ENCODE results near the gene SAMD5.

SAMD5 gene

DNA sequence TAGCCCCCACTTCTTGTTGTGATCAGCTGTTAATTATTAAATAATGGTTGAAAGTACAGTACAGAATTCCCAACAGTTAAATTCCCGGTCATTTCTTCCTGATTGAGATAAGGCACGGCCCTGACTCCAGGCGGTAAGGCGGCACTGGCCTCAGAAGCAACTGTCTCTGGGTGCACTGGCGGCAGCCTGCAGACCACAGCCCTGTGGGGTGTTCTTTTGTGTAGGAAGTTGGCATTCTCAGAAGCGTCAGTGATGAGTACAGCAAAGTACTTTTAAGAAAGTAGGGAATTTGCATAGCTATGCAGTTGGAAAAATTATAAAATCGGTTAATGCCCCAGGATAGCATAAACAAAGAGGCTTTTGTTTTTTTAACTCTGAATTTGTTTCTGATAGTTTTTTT is 50.5 kb downstream of the SAMD5 start:
- TF ChIP-seq, protein P1, sequence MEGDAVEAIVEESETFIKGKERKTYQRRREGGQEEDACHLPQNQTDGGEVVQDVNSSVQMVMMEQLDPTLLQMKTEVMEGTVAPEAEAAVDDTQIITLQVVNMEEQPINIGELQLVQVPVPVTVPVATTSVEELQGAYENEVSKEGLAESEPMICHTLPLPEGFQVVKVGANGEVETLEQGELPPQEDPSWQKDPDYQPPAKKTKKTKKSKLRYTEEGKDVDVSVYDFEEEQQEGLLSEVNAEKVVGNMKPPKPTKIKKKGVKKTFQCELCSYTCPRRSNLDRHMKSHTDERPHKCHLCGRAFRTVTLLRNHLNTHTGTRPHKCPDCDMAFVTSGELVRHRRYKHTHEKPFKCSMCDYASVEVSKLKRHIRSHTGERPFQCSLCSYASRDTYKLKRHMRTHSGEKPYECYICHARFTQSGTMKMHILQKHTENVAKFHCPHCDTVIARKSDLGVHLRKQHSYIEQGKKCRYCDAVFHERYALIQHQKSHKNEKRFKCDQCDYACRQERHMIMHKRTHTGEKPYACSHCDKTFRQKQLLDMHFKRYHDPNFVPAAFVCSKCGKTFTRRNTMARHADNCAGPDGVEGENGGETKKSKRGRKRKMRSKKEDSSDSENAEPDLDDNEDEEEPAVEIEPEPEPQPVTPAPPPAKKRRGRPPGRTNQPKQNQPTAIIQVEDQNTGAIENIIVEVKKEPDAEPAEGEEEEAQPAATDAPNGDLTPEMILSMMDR (IDR thresholded peaks at IDR 0.05; ENCODE audit: control extremely low read depth, extremely low read depth, low read depth, missing control alignments), result no peak
- POLR2A ChIA-PET, result no interaction called here
- DNase-seq (ENCODE audit: extremely low spot score), result no peak
- CTCF ChIA-PET, result interaction anchor here (1.0 kb wide), 1 partner anchor 35 kb away, joined by 3 read pairs; no protein-coding TSS in a partner anchor

DNA sequence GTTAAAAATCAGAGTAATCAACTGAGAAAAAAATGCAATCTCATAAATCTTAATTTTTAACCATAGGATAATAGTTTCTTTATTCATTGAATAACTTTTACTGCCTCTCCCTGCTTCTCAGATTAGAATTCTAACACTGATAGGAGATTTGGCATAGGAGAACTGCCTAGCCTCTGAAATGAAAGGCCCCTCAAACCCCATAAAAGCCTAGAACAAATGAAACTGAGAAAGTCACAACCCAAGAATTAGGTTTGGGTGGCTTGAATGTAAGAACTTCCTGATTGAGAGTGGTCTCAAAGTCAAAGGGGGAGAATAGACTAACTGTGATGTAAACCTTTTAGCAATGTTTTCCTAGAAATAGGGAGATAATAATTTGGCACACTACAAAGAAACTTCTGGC is 52.2 kb downstream of the SAMD5 start:
- DNase-seq (ENCODE audit: extremely low spot score), result no peak
- TF ChIP-seq, protein P1 (IDR thresholded peaks at IDR 0.05; ENCODE audit: control extremely low read depth, extremely low read depth, low read depth, missing control alignments), result no peak
- ChIA-PET CTCF (interaction anchor here (1.2 kb wide), 1 partner anchor 11 kb away, joined by 4 read pairs; no protein-coding TSS in a partner anchor), POLR2A (no interaction called here)

DNA sequence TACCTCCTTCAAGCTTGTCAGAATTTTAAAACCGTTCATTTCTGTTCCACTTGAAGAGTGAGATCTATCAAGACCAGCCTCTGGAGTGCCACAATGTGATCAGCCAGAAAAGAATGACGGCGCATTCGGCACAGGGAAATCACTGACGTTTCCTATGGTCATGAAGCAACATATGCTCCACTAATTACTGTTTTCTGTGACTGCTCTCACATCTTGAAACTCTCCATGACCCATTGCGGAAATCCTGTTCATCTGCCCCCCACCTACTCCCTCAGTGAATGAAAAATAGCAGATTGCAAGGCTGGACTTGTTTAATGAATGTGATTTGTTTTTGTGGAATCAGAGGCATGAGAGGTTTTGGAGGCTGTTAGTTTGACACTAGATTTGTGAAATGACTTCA is 53.2 kb downstream of the SAMD5 start:
- no peak for DNase-seq (ENCODE audit: extremely low spot score)
- POLR2A ChIA-PET, result no interaction called here
- CTCF ChIA-PET, result interaction anchor here (1.2 kb wide), 1 partner anchor 10 kb away, joined by 4 read pairs; no protein-coding TSS in a partner anchor
- TF ChIP-seq, protein P1 (IDR thresholded peaks at IDR 0.05; ENCODE audit: control extremely low read depth, extremely low read depth, low read depth, missing control alignments), result no peak

DNA sequence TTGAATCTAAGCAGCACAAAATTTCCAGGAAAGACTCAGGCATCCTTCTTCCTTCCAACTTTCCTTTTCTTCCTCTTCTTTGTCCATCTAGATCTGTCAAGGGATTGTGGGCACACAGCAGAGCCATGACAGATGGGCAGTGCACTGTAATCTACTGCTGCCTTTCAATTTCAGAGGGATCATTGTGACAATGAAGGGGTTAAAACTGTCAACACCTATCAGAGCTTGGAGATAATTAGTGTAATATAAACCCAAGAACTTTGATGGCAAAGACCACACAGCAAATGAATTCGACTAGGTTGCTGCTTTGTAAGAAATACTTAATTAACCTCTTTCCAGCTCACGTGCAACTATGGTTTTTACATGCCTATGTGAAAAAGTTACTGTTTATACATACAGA is 55.0 kb downstream of the SAMD5 start:
- ChIA-PET POLR2A (no interaction called here), CTCF (interaction anchor here (1.5 kb wide), 1 partner anchor 17 kb away, joined by 4 read pairs; no protein-coding TSS in a partner anchor)
- TF ChIP-seq, protein P1 (IDR thresholded peaks at IDR 0.05; ENCODE audit: control extremely low read depth, extremely low read depth, low read depth, missing control alignments), result no peak
- DNase-seq (ENCODE audit: extremely low spot score), result no peak

DNA sequence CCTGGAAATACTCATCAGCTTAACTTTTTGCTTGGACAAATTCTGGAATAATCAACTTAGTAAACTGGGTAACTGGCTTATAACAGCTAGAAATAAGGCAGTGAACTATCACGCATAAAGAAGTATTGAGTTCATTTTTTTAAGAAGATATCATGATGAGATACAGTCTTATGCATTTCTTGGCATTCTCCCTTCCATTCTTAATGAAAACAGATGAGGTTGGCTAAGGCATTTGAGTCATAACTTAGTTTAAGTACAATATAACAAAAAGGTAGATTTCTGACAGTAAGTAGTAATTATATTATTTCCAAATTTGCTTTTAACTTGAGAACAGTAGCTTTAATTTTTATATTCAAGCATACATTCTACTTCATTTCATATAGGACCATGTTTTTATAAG is 56.1 kb downstream of the SAMD5 start:
- DNase-seq (ENCODE audit: extremely low spot score), result no peak
- TF ChIP-seq, protein P1 (IDR thresholded peaks at IDR 0.05; ENCODE audit: control extremely low read depth, extremely low read depth, low read depth, missing control alignments), result no peak
- POLR2A ChIA-PET, result no interaction called here
- CTCF ChIA-PET, result interaction anchor here (0.8 kb wide), 1 partner anchor 17 kb away, joined by 3 read pairs; no protein-coding TSS in a partner anchor

DNA sequence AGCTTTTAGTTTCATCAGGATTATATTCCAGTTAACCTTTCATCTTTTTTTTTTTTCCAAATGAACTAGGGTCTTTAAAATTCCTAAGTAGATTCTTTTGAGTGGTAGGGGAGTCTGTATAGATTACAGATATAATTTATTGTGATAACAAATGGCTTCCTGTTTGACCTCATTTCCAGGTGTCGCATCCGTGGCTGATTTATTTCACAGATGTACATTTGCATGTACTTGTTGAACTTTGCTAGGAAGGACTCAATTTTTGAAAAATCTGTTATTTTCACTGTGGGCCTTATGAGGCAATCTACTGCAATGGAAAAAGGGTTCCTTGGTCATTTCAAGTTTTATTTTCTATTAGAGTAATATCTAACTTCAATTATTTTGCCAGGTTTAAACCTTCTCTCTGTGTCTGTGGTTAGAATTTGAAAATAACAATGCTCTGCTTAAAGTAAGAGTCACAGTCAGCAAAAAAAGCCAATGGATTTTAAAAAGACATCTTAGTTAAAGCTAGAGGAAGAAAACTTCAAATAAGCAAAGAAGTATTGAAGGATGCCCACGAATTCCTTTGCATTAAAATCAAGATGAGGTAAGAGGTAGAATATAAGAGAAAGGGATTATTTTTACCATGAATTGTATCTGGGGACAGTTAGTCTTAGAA is 57.9 kb downstream of the SAMD5 start:
- ChIA-PET POLR2A (no interaction called here), CTCF (no interaction called here)
- no peak for DNase-seq (ENCODE audit: extremely low spot score)
- TF ChIP-seq, protein P1 (IDR thresholded peaks at IDR 0.05; ENCODE audit: control extremely low read depth, extremely low read depth, low read depth, missing control alignments), result no peak
